ENCODE measurements around the gene GATAD2A.
"Not testable (repeated sequence)": the region's sequence is repeated elsewhere in the genome, so short reads cannot be mapped to it uniquely, and the experiment has no call there.

GATAD2A gene

DNA sequence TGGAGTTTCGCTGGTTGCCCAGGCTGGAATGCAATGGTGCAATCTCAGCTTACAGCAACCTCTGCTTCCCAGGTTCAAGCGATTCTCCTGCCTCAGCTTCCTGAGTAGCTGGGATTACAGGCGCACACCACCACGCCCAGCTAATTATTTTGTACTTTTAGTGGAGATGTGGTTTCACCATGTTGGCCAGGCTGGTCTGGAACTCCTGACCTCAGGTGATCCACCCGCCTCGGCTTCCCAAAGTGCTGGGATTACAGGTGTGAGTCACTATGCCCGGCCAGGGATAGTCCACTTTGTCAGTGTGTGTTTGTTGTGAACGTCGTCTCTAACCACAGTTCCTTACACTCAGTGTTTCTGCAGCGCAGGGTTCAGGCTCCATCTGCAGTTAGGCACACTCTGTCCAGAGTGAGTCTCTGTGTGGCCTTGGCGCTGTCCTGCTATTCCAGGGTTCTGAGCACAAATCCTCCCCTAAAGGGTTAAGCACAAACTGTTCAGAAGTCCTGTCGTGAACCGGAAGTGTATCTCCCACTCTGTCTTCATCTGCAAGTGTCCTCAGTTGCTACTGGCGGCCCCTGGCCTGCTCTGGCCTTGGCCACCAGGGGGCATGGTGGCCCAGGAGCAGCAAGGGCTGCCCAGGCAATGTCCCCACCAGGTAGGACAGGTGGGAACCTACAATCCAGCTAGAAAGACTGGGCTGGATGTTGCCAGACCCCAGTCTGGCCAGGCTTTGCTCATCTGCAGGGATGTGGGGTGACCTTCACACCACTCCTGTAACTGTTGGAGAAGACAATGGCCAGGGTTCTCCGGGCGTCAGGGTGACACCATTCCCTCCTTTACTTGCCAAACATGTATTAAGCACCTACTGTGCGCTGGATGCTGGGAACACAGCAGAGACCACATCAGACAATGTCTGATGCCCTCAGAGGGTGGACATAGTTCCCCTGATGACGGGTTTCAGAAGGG, 38.8 kb upstream of the GATAD2A start:
- peak; percentile 70 for DNase-seq (ENCODE audit: low read depth)
- H3K4me3 ChIP-seq (ENCODE audit: low read depth, low read length) = no peak overlapping the region
- TF ChIP-seq, protein P1, sequence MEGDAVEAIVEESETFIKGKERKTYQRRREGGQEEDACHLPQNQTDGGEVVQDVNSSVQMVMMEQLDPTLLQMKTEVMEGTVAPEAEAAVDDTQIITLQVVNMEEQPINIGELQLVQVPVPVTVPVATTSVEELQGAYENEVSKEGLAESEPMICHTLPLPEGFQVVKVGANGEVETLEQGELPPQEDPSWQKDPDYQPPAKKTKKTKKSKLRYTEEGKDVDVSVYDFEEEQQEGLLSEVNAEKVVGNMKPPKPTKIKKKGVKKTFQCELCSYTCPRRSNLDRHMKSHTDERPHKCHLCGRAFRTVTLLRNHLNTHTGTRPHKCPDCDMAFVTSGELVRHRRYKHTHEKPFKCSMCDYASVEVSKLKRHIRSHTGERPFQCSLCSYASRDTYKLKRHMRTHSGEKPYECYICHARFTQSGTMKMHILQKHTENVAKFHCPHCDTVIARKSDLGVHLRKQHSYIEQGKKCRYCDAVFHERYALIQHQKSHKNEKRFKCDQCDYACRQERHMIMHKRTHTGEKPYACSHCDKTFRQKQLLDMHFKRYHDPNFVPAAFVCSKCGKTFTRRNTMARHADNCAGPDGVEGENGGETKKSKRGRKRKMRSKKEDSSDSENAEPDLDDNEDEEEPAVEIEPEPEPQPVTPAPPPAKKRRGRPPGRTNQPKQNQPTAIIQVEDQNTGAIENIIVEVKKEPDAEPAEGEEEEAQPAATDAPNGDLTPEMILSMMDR (IDR thresholded peaks at IDR 0.05; ENCODE audit: low read depth, low read length, missing control alignments) = peak; percentile 97

DNA sequence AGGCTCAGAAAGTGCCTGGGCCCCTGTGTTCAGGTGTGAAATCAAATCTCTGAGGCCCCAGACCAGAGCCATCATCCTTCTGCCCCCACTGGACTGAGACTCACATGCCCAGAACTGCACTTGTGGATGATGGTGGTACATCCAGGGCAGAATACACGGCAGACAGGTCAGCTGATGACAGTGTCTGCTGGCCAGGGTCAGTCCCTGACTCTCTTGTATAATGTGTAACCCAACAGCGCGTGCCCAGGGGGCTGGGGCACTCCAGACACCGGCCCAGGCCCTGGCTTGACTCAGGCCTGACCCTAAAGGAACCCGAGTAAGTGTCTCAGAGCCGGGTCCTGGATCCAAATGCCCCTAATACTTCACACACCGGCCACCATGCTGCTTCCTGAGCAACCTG, 37.4 kb upstream of the GATAD2A start:
- TF ChIP-seq, protein P1 (IDR thresholded peaks at IDR 0.05; ENCODE audit: low read depth, low read length, missing control alignments) = no peak
- H3K4me3 ChIP-seq (ENCODE audit: low read depth, low read length) = no peak overlapping the region
- no peak for DNase-seq (ENCODE audit: low read depth)

DNA sequence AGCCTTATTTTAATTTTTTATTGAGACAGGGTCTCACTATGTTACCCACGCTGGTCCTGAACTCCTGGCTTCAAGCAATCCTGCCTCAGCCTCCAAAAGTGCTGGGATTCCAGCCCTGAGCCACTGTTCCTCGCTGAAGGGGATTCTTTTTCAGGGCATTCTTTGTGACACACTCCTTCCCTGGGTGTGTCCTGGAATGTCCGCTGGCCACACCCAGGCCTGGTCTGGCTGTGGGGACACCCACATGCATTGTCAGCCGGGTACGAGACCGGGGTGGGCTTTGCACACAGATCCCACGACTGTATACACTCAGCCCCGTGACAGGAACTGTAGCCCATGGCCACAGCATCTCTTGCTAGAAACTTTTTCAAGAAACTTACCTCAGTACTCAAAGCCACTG, 34.4 kb upstream of the GATAD2A start:
- H3K4me3 ChIP-seq (ENCODE audit: low read depth, low read length) = no peak overlapping the region
- DNase-seq (ENCODE audit: low read depth) = no peak
- TF ChIP-seq, protein P1 (IDR thresholded peaks at IDR 0.05; ENCODE audit: low read depth, low read length, missing control alignments) = no peak

DNA sequence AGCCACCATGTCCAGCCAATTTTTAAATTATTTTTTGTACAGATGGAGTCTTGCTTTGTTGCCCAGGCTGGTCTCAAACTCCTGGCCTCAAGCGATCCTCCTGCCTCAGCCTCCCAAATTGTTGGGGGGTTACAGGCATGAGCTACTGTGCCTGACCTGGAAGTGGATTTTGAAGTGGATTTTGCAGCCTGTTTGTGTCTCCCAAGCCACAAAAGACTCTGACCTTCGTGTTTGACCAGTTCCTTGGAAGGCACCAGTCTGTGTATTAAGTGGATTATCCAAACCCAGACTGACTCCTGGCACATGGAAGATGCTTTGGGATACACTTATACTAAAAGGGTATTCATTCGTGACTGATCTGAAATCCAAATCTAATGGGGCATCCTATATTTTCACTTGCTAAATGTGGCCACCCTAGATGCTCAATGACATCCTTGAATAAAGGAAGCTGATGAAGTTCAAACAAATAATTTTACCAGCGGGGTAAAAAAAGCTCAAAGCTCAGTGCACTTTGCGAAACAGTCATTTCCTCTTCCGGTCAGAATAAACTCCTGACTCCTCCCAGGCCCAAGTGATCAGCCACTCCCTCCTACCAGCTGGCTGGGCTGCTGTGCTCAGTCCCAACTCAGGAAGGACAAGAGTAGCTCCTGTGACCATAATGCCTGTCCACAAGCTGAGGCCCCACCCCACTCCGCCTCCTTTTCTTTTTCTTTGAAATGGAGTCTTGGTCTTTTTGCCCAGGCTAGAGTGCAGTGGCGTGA, 32.6 kb upstream of the GATAD2A start:
- DNase-seq (ENCODE audit: low read depth) = peak; percentile 80
- TF ChIP-seq, protein P1 (IDR thresholded peaks at IDR 0.05; ENCODE audit: low read depth, low read length, missing control alignments) = no peak
- no peak overlapping the region for H3K4me3 ChIP-seq (ENCODE audit: low read depth, low read length)

DNA sequence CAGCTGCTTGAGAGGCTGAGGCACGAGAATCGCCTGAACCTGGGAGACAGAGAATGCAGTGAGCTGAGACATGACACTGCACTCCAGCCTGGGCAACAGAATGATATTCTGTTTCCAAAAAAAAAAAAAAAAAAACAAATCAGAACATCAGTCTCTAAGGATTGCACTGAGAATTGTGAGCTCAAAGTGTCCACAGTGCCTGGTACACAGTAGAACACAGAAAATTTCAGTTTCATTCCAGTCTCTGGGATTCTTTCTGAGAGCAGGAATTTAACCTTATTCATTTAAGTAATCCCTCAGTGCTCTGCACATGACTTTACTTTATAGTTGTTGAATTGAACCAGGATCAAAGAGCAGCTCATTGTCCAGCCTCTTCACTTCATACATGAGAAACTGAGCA, 25.9 kb upstream of the GATAD2A start:
- DNase-seq (ENCODE audit: low read depth) = no peak
- TF ChIP-seq, protein P1 (IDR thresholded peaks at IDR 0.05; ENCODE audit: low read depth, low read length, missing control alignments) = no peak
- H3K4me3 ChIP-seq (ENCODE audit: low read depth, low read length) = no peak overlapping the region

DNA sequence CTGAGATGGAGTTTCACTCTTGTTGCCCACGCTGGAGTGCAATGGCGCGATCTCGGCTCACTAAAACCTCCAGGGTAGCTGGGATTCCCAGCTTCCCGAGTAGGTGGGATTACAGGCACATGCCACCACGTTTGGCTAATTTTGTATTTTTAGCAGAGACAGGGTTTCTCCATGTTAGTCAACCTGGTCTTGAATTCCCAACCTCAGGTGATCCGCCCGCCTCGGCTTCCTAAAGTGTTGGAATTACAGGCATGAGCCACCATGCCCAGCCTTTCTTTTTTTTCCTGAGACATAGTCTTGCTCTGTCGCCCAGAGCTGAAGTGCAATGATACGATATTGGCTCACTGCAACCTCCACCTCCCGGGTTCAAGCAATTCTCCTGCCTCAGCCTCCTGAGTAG, 25.2 kb upstream of the GATAD2A start:
- not testable (repeated sequence) for H3K4me3 ChIP-seq (ENCODE audit: low read depth, low read length); DNase-seq (ENCODE audit: low read depth)
